Fibroblast of skin of scalp (primary cell): ENCODE results near the gene TMEM178A.
"Not testable (repeated sequence)": the region's sequence is repeated elsewhere in the genome, so short reads cannot be mapped to it uniquely, and the experiment has no call there.

Source experiments
- DNase-seq: peaks from one replicate; pipeline ENCODE4 v3.0.0-alpha.2; 2013

Gene TMEM178A

DNA sequence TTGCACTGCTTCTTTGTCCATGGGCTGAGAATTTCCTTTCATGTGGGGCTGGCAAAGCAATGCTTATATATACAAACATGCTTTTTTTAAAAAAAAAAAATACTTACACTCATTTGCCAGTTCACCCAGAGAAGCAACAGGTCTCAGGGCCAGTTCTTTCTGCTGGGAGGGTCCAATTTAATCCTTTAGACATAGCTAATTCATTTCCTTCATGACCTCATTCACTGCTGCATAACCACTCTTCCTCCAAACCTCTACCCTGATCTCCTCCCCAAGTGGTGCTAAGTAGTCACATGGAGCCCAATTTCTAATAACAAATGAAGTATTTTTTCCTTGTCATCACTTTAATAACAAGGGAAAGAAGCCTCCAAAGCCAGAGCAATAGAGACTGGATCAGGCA is 17.1 kb upstream of the TMEM178A start:
- DNase-seq, result no peak

DNA sequence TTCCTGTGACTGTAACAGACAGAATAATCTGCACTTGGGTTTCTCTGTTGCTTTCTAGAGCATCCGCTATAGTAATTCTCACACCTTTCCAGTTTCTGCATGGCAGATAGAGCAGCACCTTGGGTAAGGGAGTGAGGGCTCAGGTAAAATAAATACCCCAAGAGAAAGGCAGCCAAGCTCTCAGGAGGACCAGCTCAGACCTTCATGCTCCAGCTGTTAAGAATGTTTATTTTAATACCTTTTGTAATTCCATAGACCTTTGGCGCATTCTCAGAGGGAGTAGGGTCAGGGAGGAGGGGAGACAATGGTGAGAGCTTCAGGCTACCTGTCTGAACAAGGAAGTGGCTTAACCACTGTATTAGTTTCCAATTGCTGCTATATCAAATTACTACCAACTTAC is 16.2 kb upstream of the TMEM178A start:
- no peak for DNase-seq

DNA sequence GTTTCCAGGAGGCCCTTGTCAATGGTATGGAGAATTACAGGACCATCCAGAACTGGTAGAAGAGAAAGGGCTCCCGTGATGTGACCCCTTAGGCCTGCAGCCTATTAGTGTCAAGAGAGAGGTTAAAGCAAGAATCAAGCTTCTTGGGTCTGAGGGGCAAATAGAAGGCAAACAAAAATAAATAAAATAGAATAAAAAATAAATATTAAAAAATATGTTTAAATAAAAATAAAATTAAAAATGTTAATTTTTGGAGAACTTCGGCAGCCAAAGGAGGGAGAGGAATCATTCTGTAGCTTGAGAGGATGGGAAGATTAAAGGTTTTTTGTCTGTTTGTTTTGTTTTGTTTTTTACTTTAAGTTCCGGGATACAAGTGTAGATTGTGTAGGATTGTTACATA is 15.2 kb upstream of the TMEM178A start:
- no peak for DNase-seq

DNA sequence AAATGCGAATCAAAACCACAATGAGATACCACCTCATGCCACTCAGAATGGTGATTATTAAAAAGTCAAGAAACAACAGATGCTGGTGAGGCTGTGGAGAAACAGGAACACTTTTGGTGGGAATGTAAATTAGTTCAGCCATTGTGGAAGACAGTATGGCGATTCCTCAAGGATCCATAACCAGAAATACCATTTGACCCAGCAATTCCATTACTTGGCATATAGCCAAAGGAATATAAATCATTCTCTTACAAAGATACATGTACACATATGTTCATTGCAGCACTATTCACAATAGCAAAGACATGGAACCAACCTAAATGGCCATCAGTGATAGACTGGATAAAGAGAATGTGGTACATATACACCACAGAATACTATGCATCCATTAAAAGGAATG is 9.5 kb upstream of the TMEM178A start:
- DNase-seq, result not testable (repeated sequence)

DNA sequence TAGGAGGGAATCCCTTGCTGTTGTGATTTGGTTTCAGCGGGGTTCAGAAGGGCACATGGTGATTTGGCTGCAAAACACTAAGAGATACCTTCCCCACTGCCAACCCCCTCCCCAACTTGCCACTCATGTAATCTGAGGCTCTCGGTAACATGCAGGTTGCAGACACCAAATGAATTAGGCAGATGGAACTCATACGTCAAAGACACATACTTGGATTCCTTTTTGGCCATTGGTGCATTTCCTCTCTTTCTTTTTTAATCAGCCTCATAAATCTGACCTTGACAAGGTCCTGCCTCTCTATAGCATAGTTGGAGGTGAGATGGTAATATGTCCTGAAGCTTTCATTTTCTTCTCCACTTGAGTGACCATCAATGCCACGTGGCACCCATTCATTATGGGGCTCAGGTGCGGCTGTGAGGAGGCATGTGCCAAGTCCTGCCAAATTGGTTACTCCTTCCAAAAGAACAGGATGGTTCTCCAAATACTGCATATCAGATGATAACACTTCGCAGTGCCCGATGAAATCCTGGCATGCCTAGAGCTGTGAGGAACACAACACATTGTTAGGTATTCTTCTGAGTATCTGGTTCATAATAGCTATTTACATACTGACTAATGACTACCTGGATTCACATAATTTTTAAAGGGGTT is 8.3 kb upstream of the TMEM178A start:
- DNase-seq, result no peak

DNA sequence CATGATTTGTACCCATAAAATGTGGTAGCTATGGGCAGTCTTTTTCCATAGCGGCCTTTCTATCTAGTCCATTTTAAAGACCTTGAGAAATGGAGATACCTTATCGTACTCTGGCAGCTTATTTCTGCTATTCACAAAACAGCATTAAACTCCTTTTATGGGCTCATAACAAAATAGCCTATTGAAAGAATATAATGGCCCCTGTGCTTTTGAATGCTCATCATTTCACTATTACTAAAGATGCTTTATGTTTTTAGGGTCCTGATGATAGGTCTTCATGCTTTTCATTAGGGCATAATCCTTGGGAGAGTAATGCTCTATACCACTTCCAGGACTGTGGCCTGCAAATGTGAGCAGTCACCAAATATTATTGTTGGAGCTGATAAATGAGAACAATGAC is 7.3 kb upstream of the TMEM178A start:
- no peak for DNase-seq

DNA sequence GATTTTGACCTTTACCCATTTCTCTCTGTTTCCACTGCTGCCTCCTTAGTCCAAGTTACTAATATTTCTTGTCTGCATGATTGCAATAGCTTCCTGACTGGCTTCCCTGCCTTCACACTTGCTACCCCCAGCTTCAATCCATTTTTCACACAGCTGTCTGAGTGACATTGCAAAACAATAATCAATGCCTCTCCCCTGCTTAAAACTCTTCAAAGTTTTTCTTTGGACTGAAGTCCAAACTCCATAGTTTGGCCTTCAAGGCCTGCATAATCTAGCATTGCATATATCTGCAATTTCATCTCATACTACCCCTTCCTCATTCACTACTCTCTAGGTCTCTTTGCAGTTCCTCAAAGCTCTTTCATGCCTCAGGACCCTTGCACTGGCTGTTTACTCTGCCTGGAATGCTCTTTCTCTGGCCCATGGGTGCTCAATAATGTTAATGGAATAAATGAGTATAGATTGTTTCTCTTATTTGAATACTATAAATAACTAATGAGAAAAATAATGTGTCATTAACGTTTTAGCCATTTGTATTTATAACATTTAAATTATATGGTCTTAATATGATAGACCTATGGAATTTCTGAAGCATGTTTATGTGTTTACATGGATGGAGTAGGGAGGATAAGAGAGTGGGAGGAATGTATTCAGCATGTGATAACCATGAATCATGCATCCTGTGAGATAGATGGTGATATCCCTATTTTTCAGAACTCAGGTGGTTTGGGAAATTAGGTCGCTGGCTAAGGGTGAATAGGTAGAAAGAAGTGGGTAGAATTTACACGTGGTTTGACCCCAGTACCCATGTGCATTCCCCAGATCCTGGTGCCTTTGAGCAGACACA is 5.7 kb upstream of the TMEM178A start:
- DNase-seq, result no peak

DNA sequence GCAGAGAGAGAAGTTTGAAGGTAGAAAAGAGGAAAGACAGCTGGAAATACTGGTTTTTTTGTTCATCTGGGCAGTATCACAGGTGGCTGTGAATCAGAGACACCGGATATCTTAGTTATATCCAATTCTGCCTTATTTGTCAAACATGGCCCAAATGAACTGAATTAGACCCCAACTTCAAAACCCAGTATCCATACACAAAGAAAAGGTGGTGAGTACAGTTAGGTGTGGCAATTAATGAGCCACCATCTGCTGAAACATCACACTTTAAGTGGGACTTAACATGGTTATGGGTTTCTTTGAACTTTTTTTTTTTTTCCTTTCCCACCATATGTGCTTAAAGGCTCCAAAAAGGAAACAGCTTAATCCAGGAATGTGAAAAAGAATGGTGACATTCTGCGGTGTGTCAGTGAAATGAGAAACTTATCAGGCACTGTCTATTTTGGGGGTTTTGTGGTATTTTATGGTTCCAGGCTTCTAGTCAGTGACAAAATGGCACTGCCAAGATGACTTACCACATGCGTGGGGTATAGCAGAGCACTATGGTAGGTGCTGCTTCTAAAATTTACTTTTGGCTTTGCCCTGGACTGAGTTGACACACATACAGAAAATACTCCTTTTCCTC is 5.0 kb upstream of the TMEM178A start:
- DNase-seq, result peak; percentile 50

DNA sequence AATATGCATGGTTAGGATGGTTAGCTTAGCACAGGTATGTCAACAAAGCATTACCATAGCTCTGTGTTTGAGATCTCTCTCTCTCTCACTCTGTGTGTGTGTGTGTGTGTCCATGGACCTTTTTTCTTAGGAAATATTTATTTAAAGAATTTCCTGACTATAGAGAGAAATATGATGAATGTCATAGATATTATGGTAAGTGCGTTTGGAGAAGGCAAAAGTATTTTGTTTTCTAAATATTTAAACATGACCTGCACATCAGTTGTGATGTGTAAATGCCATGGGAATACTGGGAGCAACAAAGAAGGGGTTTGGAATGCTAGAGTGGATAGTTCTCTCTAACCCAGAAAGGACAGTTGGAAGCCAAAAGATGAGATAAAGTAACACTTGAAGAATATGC is 3.9 kb upstream of the TMEM178A start:
- DNase-seq, result peak; percentile 56

DNA sequence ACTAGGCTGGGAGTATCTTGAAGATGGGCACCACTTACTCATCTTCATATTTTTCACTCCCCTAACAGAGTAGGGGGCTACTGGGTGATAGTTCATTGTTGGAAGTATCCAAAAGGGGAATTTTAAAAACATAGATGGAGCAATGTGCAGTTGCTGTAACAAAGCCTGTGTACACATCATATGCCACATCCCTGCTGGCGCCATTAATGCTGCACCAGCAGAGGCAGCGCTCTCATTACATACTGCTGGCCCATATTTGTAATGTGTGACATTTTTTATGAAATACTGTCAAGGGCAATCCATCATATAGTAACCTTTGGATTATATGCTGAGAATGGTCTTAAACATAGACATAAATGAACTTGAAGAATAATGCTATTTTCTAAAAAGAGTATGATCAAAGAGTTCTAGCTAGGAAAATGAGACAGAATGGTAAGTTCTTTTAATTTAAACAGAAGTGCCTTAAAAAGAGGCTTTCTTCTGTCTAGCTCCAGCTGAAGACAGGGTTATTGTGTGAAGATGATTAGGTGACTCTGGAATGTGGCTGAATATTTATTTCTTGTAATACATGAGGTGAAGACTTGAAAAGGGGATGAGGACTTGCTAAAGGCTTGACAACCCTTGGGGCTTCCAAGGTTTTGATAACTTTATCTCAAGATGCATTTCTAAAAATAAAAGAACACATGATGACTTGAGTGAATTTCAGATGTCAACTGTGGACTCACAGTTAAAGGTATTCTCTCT is 2.4 kb upstream of the TMEM178A start:
- DNase-seq, result no peak

DNA sequence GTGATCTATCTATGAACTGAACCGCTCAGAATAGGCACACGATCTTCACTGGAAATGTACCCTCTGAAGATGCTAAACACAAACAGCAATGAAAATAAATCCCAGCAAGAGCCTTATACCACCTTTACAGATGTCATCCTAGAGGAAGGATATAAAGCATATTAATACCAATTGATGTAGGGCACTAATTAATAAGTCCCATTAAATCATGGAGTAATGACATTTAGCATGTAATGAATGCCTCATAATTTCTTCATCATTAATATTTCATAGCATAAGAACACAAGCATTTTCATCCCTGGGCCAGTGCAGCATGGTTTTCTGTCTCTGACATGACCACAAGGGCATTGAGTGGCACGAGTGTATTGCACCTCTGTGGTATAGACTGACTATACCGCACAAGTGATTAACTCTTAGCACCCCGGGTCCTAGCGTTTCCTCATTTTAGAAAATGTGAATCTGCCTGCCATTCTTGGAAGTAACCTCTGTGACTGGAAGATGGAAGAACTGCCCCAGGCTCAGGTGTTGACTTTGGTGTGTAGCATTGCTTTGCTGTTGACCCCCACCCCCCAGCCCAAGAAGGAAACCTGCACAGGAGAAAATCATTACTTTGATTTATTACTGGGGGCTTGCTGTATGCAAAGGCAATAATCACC is 1.4 kb upstream of the TMEM178A start:
- no peak for DNase-seq

DNA sequence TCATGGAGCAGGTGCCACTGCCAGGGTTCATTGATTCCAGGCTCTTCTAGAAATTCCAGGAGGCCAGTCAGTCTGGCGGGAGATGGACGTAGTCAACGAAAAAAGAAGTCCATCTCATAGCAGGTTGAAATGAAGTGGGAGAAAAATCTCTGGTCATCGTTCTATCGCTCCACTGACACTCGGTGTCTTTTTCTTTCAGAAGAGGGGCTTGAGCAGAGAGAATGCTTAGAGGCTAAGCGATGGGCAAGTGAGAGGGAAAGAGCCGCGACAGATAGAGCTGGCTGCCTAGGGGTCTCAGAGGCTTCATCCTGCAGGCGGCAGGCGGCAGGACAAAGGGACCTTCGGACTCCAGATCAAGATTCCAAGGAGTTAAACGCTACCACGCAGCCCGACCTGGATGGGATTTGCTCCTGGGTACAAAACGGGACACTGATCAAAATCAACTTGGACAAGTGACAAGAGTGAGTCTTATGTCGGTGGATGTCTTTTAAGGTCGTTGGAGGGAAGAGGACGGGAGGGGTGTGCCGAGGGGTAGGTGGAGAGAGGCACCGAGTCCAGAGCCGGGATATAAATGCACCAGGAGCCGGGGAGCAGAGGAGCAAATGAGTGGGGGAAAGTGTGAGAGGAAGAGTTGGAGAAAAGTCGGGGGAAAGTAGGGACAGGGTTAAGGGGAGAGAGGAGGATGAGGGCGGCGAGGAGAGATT is 677 bp upstream of the TMEM178A start:
- no peak for DNase-seq

DNA sequence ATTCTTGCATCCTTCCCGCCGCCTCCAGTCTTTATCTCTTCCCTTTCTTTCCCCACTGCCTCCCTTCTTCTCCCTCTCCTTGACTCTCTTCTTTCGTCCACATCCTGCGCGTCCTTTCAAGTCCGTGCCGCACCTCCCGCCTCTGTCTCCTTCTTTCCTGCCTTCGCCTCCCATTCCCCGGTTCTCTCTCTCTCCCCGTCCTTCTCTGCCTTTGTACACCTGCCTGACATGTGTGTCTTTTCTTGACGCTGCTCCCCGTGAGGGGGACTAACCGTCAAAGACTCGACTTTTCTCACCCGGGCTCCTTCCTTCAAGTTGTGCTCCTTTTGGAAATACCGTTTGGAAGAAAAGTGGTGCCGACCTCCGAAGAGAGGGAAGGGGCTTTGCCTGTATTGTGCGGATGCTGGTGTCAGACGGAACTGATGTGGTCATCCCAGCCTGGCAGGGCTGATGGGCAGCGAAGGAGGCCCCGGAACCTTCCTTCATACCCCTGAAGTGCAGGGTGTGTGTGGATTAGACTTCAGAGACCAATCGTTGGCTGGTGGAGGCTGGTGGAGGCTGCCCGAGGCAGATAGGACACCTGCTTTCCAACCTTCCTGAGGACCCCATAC is 879 bp downstream of the TMEM178A start:
- no peak for DNase-seq

DNA sequence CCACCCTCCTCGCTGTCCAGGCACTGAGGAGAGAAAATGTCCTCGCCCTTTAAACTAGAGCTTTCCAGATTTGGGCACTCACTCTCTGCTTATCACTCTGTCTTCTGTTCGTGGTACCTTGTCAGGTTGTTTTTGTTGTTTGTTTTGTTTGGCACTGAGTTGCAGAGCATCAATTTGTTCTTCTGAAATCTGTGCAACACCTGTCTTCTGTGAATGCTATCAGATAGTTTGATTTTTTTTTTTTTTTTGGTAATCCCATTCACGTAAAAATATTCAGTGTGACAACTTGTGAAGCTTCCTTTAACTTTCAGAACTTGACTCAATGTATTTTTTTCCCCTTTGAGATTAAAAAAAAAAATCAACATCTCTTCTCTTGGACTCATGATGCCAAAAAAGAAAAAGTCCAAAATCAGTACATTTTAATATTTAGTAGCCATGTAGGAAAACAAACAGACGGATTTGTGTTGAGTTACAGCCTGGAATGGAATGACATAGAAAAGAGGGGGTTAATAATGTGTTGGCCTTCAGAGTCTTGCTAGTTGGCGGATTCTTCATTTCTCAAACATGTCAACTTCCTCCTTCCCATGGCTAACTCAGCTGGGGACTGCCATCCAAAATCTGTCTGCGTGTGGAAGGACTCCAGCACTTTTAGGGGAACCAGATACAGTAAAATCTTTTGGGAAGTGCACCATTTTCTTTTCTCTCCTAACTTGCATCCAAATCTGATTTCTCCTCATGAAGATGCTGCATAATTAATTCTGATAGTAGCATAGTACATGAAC is 1.6 kb downstream of the TMEM178A start:
- DNase-seq, result no peak

DNA sequence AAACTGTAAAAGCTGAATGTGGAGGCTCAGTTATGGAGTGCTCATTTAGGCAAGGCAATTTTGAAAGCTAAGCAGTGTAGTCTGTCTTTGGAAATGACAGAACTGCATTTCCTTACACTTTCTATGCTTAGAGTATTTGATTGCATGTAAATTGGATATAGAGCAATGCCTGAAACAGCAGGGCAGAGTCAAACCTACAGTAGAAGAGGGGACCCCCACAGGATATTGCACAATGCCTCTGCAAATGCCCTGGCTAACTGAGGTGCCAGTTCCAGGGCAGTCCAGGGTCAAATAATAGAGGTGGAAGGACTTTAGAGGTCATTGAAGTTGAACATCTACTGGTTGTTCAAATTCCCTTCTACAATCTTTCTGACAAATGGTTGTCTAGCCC is 2.2 kb downstream of the TMEM178A start:
- DNase-seq, result no peak

DNA sequence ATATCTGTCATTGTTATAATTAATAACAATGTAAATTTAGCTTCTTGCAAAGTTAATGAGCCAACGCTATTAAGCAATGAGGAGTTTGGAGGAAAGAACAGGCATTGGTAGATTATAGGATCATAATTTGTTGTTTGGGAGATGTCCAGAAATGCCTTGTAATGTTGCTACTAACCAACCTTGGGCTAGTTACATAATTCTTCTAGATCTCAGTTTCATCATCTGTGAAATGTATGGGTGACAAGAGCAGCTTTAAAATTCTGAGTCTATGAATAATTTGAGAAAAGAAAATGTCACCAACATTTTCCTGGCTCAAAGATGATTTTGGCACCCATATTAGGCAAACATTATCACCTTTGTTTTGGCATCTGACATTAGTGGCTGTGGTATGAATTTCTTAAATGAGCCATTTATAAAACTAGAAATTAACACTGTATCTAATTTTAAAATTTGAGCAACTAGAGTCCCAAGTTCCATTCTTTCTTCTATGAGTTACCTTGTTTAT is 2.9 kb downstream of the TMEM178A start:
- no peak for DNase-seq

DNA sequence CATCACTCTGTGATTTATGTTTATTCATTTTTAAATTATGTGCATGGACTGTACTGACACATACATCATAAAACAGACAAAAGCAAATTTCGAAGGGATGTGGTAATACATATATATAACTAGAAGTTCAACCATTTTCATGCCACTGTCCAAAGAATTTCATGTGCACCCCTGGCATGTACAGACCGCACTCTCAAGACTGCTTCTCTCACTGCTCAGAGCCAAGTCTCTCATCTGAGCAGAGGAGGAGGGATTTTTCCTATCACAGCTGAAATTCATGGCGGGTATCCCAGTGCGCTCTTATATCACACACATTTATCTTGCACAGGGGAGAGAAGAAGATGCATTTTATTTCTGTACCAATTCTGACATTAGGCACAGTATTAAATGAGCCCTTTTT is 5.9 kb downstream of the TMEM178A start:
- DNase-seq, result no peak

DNA sequence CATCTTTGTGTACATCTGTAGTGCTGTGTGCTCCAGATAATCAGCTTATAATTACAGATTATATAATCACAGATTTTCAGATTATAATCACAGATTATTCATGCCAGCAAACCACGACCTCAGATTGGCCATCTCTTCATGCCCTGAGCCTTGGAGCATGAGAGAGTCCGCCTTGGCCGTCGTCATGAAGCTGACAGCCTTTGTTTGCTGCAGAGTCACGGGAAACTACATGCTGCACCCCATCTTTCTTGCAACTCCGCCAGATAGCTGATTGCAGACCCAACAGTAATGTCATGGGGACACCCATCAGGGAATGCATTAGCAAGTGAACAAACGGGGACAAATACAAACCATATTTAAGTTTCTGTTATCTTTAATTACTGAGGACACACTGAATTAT is 7.3 kb downstream of the TMEM178A start:
- no peak for DNase-seq

DNA sequence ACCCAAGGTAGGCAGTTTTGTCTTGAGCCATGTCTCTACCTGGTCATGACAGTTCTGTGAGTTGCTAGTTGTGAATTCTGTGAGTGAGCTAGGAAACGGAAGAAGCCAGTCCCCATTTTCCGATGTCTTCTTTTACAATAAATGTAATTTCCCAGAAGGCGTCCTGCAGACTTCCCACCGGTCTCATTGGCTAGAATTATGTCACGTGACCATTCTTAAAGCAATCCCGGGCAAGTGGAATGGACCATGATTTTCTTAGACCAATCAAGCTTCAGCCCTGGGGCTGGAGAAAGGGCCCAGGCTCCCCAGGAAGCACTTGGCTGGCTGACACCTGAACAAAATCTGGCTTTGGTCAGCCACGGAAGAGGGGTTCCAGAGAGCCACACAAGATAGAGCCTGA is 10.6 kb downstream of the TMEM178A start:
- DNase-seq, result no peak

DNA sequence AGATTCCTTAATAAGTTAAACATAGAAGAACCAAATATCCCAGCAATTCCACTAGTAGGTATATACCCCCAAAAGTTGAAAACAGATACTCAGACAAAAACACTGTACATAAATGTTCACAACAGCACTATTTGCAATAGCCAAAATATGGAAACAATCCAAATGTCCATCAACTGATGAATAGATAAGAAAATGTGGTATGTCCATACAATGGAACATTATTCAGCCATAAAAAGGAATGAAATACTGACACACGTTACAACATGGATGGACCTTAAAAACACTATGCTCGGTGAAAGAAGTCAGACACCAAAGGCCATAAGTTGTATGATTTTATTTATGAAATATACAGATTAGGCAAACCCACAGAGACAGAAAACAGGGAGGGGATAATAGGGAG is 12.5 kb downstream of the TMEM178A start:
- DNase-seq, result no peak

DNA sequence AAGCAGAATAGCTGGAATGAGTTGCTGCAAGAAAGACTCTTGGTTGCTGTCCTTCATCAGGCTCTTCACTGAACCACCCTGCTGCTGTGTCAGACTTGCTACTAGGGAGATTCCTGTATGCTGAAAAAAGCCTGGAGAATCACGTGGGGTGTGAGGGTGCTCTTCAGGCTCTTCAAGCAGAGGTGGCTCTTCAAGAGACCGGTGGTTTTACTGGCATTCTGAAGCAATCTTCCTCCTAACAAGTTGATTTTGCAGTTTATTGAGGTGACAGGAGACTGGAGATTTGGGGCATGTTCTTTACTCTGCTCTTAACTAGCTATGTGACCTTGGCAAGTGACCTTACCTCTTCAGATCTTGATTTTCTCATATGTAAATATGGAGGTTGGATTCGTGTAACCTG is 14.1 kb downstream of the TMEM178A start:
- no peak for DNase-seq
